Activated effector memory CD4-positive, alpha-beta T cell treated with Interleukin-2 at 50 U/mL for 16 hours (primary cell): ENCODE results near the gene SYNPO.

Source experiments
- DNase-seq: peaks from one replicate; pipeline ENCODE4 v3.0.0-alpha.2; 2020

The SYNPO gene

GRCh38 chr5:150607991-150608390 lies 32.5 kb upstream of the SYNPO start:
- no peak for DNase-seq

- DNase-seq = no peak
These were observed 31.5 kb upstream of the SYNPO start for GRCh38 chr5:150608991-150609390.

DNA sequence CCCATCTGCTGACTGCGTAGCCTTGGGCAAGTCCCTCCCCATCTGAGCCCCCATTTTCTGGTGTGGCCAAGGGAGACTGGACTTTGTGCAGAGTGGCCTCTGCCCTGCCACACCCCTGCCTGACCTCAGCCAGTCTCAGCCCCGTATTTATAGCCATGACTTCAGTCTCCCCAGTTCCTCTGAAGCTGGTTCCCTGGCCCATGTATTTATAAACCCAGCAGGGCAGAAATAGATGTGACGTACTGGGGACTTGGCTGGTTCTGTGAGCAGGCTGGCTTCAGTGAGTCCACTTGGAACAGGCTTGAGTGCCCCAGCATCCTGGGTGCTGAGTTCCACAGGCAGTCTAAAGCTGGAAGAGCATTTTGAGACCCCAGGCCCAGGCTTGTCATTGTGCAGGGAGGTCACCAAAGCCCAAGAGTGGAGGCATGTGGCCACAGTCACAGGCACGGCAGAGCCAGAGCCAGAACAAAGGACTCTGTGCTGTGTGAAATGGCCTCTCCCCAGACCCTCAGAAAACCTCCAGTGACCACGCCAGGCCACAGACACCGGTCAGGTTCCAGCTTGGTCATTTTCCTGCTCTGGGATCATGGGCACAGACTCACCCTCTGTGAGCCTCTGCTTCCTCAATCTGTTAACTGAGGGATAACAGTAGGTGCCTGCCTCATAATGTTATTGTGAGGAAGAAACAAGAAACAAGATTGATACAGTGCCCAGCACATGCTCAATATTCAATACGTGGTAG lies 30.4 kb upstream of the SYNPO start:
- DNase-seq = no peak

GRCh38 chr5:150611026-150611425 lies 29.4 kb upstream of the SYNPO start:
- no peak for DNase-seq

DNA sequence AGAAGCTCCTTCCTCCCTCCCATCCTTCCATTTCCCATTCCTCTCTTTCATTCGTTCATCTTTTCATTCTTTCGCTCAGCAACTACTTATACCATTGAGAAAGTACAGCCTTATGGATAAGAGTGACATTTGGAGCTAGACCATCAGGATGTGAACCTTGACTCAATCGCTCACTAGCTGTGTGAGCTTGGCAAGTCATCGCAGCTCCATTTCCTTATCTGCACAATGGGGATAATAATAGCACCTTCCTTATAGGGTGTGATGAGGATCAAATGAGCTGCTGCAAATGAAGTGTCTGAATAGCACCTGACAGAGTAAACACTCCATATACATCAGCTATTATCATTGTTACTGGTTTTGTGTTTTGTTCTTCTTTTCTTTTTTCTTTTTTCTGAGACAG lies 28.1 kb upstream of the SYNPO start:
- no peak for DNase-seq

- no peak for DNase-seq
These were observed 27.4 kb upstream of the SYNPO start for GRCh38 chr5:150612905-150613670.

GRCh38 chr5:150613991-150614660 lies 26.3 kb upstream of the SYNPO start:
- DNase-seq = no peak

DNA sequence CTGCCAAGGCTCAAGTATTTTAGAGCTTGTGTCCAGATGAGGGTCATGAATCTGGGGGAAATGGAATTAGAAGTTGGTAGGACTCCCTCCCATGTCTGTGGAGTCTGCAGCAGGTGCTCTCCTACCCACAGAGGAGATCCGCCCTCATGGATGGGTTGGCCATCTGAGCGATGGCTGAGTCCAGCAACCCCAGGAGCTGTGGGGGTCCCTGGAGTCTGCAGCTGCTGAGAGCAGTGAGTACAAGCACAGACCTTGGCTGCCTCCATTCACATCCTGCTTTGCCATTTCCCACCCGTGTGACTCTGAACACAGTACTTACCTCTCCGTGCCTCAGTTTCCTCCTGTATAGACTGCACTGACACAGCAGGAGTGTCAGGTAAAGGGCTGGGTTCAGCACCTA lies 25.8 kb upstream of the SYNPO start:
- no peak for DNase-seq

GRCh38 chr5:150615141-150615699 lies 25.2 kb upstream of the SYNPO start:
- DNase-seq = no peak

DNA sequence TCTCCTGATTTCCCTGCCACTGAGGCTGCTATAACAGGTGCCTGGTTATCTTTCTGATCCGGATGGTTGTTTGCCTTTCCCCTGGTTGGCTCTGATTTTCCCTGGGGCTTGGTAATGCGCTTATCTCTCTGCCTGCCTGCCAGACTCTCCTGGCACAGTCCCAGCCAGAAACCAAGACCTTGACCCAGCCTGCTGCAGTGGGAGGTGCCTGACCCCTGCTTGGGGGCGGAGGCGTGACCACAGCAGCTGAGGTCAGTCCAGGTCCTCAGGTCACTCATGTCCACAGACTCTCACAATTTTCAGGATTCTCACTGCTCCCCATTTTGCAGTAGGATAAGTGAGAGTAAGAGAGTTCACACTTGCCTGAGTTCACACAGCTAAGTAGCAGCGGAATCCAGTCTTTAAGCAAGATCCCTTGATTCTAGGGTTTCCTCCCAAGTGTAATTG lies 24.4 kb upstream of the SYNPO start:
- DNase-seq = no peak

GRCh38 chr5:150616506-150616905 lies 24.0 kb upstream of the SYNPO start:
- no peak for DNase-seq

GRCh38 chr5:150618163-150618562 lies 22.3 kb upstream of the SYNPO start:
- no peak for DNase-seq

- DNase-seq = no peak
These were observed 21.7 kb upstream of the SYNPO start for GRCh38 chr5:150618588-150619281.

- DNase-seq = no peak
These were observed 20.9 kb upstream of the SYNPO start for GRCh38 chr5:150619359-150620230.

GRCh38 chr5:150621301-150621700 lies 19.2 kb upstream of the SYNPO start:
- no peak for DNase-seq

DNA sequence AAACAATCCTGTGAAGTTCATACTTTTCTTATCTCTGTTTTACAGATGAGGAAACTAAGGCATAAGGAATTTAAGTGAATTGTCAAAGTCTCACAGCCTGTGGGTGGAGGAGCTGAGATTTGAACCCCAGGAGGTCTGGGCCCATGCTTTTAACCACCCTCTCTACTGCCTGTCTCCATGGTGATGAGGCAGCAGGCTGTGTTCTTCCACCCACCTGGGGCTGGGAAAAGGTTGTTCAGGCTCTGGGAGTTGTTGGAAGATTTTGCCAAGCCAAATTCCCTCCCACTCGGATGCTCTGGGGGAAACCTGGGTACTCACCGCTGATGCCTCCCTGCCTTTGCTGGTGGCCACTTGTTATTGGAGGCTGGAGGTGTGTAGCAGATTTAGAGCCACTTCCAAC lies 18.3 kb upstream of the SYNPO start:
- no peak for DNase-seq

- no peak for DNase-seq
These were observed 17.1 kb upstream of the SYNPO start for GRCh38 chr5:150623152-150623877.

GRCh38 chr5:150623878-150624216 lies 16.6 kb upstream of the SYNPO start:
- no peak for DNase-seq

GRCh38 chr5:150624334-150625163 lies 15.9 kb upstream of the SYNPO start:
- peak; percentile 6 for DNase-seq

- DNase-seq = no peak
These were observed 15.3 kb upstream of the SYNPO start for GRCh38 chr5:150625164-150625535.
